SK-N-SH (cell line): ENCODE results near the gene ADAM33. TPM values are rescaled to one million over a fixed set of nuclear protein-coding genes. Genes with fewer than 3 reads are reported as not detected.
A peak's percentile ranks its signal among the peaks of the same experiment; 100 is the strongest.

Experiments
- CTCF ChIA-PET: fragments of 300-600, 350-600 bp; formaldehyde crosslinking; extraction: SDS; loops from one replicate; lab custom pipeline; 2021; lab: Yijun Ruan, JAX
- POLR2A ChIA-PET: fragments of 350-600 bp; sonication (Branson Sonifier 250); formaldehyde crosslinking; extraction: SDS; loops from one replicate; lab custom pipeline; 2020; ENCODE audit warnings: antibody characterized with exemption, inconsistent platforms; lab: Yijun Ruan, JAX
- DNase-seq: peaks from one replicate; pipeline ENCODE4 v3.0.0; 2012
- H2AFZ ChIP-seq: fragments of 200-600 bp; sonication (generic); 2 replicates; pipeline ENCODE4 v1.8.1; 2016; ENCODE audit warnings: antibody characterized with exemption, mild to moderate bottlenecking, low read depth
- H3F3A ChIP-seq: fragments of 200-600 bp; sonication (generic); replicated peaks from 2 replicates; pipeline ENCODE3; 2016; ENCODE audit warnings: antibody characterized with exemption, mild to moderate bottlenecking; ENCODE audit not compliant: insufficient read depth
- H3K27ac ChIP-seq, 2 experiments: fragments of 200-500 bp in 1 of 2; fragments of 200-600 bp in 1 of 2; sonication (Bioruptor generic) in 1 of 2; sonication (generic), shearing (Covaris generic) in 1 of 2; 2 replicates each; pipeline versions ENCODE4 v1.5.1 to v1.6.1; 2014 to 2016; ENCODE audit warnings: low read depth in 2 of 2, inconsistent platforms in 1 of 2, low read length in 1 of 2, mild to moderate bottlenecking in 1 of 2, mixed read lengths in 1 of 2
- H3K27me3 ChIP-seq: fragments of 200-600 bp; sonication (generic), shearing (Covaris generic); 2 replicates; pipeline ENCODE4 v1.6.1; 2016; ENCODE audit warnings: mixed run types; ENCODE audit not compliant: insufficient read depth
- H3K36me3 ChIP-seq, 2 experiments: fragments of 200-500 bp in 1 of 2; fragments of 200-600 bp in 1 of 2; sonication (Bioruptor generic) in 1 of 2; sonication (generic) in 1 of 2; replicated peaks in 1 of 2; 2 replicates each; pipeline versions ENCODE3 to v1.5.1; 2014 to 2016; ENCODE audit warnings: low read length in 1 of 2, mild to moderate bottlenecking in 1 of 2; ENCODE audit not compliant: insufficient read depth in 2 of 2, control insufficient read depth in 1 of 2
- H3K4me1 ChIP-seq, 2 experiments: fragments of 200-500 bp in 1 of 2; fragments of 200-600 bp in 1 of 2; sonication (Bioruptor generic) in 1 of 2; sonication (generic), shearing (Covaris generic) in 1 of 2; 2 replicates each; pipeline versions ENCODE4 v1.5.1 to v1.6.1; 2014 to 2016; ENCODE audit warnings: low read depth in 1 of 2, low read length in 1 of 2, mixed run types in 1 of 2; ENCODE audit not compliant: insufficient read depth in 2 of 2, control insufficient read depth in 1 of 2
- H3K4me2 ChIP-seq: fragments of 200-600 bp; sonication (generic), shearing (Covaris generic); 2 replicates; pipeline ENCODE4 v1.6.1; 2017; ENCODE audit warnings: mixed run types
- H3K4me3 ChIP-seq, 2 experiments: fragments of 200-500 bp in 1 of 2; fragments of 200-600 bp in 1 of 2; sonication (Bioruptor generic) in 1 of 2; sonication (generic), shearing (Covaris generic) in 1 of 2; 2 replicates each; pipeline versions ENCODE4 v1.5.1 to v1.8.1; 2014 to 2016; ENCODE audit warnings: low read depth in 2 of 2, inconsistent platforms in 1 of 2, low read length in 1 of 2, mild to moderate bottlenecking in 1 of 2, mixed read lengths in 1 of 2, moderate library complexity in 1 of 2
- H3K79me2 ChIP-seq: fragments of 200-600 bp; sonication (generic); 2 replicates; pipeline ENCODE4 v1.8.1; 2017; ENCODE audit warnings: mild to moderate bottlenecking; ENCODE audit not compliant: insufficient read depth
- H3K9ac ChIP-seq: fragments of 200-600 bp; sonication (generic); 2 replicates; pipeline ENCODE4 v1.6.1; 2017; ENCODE audit warnings: mixed run types
- H3K9me2 ChIP-seq: fragments of 200-600 bp; sonication (generic); 2 replicates; pipeline ENCODE4 v1.6.1; 2017; ENCODE audit warnings: mixed run types
- H3K9me3 ChIP-seq: fragments of 200-600 bp; sonication (generic); 2 replicates; pipeline ENCODE4 v1.6.1; 2017; ENCODE audit warnings: mixed run types, mild to moderate bottlenecking, moderate library complexity
- H4K20me1 ChIP-seq: fragments of 200-600 bp; sonication (generic); 2 replicates; pipeline ENCODE4 v1.6.1; 2017; ENCODE audit warnings: mild to moderate bottlenecking, mixed run types; ENCODE audit not compliant: insufficient read depth
- EP300 ChIP-seq, 2 experiments: IDR thresholded peaks; 2 replicates each; pipeline versions ENCODE4 v1.4.0 to v1.6.1; 2012; ENCODE audit warnings: borderline replicate concordance in 1 of 2, low read depth in 1 of 2, low read length in 1 of 2
- FOSL2 ChIP-seq: IDR thresholded peaks from 2 replicates; pipeline ENCODE4 v1.4.0; 2012; ENCODE audit warnings: low read depth, mild to moderate bottlenecking, moderate library complexity, borderline replicate concordance
- FOXJ3 ChIP-seq: sonication (generic); formaldehyde crosslinking; IDR thresholded peaks from 2 replicates; pipeline ENCODE4 v1.5.1; 2020; ENCODE audit warnings: mild to moderate bottlenecking, missing genetic modification reagents
- FOXM1 ChIP-seq: IDR thresholded peaks from 2 replicates; pipeline ENCODE4 v1.4.0; 2012; ENCODE audit warnings: low read depth, mild to moderate bottlenecking
- GABPA ChIP-seq: IDR thresholded peaks from 2 replicates; pipeline ENCODE4 v1.4.0; 2012; ENCODE audit warnings: low read depth, mild to moderate bottlenecking
- JUND ChIP-seq: IDR thresholded peaks from 2 replicates; pipeline ENCODE4 v1.4.0; 2012
- MAX ChIP-seq: IDR thresholded peaks from 2 replicates; pipeline ENCODE4 v1.4.0; 2012; ENCODE audit warnings: low read depth
- MXI1 ChIP-seq: IDR thresholded peaks from 2 replicates; pipeline ENCODE4 v1.6.1; 2012; ENCODE audit warnings: mild to moderate bottlenecking, low read depth, low read length, improper control_type of control experiment
- NFIC ChIP-seq: IDR thresholded peaks from 2 replicates; pipeline ENCODE4 v1.4.0; 2012; ENCODE audit warnings: borderline replicate concordance
- NRF1 ChIP-seq: IDR thresholded peaks from 2 replicates; pipeline ENCODE4 v1.6.1; 2012; ENCODE audit warnings: low read depth, mild to moderate bottlenecking, low read length
- PBX3 ChIP-seq: IDR thresholded peaks from 2 replicates; pipeline ENCODE4; 2012
- RCOR1 ChIP-seq: fragments of 150-350 bp; IDR thresholded peaks from 2 replicates; pipeline ENCODE4 v1.6.1; 2017; ENCODE audit warnings: antibody characterized with exemption, low read length
- RFX5 ChIP-seq: IDR thresholded peaks from 2 replicates; pipeline ENCODE4 v1.6.1; 2012; ENCODE audit warnings: mild to moderate bottlenecking, improper control_type of control experiment, low read length
- SIN3A ChIP-seq: IDR thresholded peaks from 2 replicates; pipeline ENCODE4 v1.6.1; 2012; ENCODE audit warnings: low read depth, mild to moderate bottlenecking, low read length, moderate library complexity, borderline replicate concordance
- TAF1 ChIP-seq: IDR thresholded peaks from 2 replicates; pipeline ENCODE4 v1.6.1; 2012; ENCODE audit warnings: low read depth, mild to moderate bottlenecking, low read length, moderate library complexity, borderline replicate concordance
- TCF12 ChIP-seq: IDR thresholded peaks from 2 replicates; pipeline ENCODE4 v1.4.0; 2012
- USF2 ChIP-seq: fragments of 150-350 bp; IDR thresholded peaks from 2 replicates; pipeline ENCODE4 v1.6.1; 2017; ENCODE audit warnings: antibody characterized with exemption, low read length, low read depth, borderline replicate concordance
- YY1 ChIP-seq: IDR thresholded peaks from 2 replicates; pipeline ENCODE4 v1.4.0; 2012; ENCODE audit warnings: low read depth, mild to moderate bottlenecking
- whole genome bisulfite sequencing: methylation state at CpG from one replicate; pipeline ENCODE4 v1.1.6; 2017; ENCODE audit warnings: low lambda C conversion rate; 5-methylcytosine and 5-hydroxymethylcytosine counted together
- polyA plus RNA-seq, 3 experiments: library from polyadenylated mRNA; depleted of rRNA; stranded (reverse); fragments of >200 nt; gene quantifications; 2 replicates each; pipeline ENCODE4 v1.2.3, GENCODE V29; 2012

Gene ADAM33
- polyA plus RNA-seq, 1 of the 3 experiments (the other 2 are of a cell fraction) = 4.8 TPM

GRCh38 chr20:3701061-3701998 lies 19.5 kb upstream of the ADAM33 start:
- TF ChIP-seq FOXJ3 (CRISPR knock-in tag) (no peak), TCF12 (no peak), JUND (no peak), FOXM1 (no peak), USF2 (no peak), SIN3A (no peak), RCOR1 (no peak), GABPA (no peak), MXI1 (no peak), PBX3 (no peak), TAF1 (no peak), YY1 (no peak)
- peak; percentile 7 for DNase-seq
- Histone ChIP-seq H3K4me3 (no peak overlapping the region), H3K79me2 (no peaks in the 10 kb centered on the region), H3K36me3 (no peaks in the 10 kb centered on the region), H2AFZ (no peak overlapping the region), H3K27me3 (no peaks in the 10 kb centered on the region), H3K9me2 (no peaks in the 10 kb centered on the region), H3K9me3 (no peaks in the 10 kb centered on the region), H3K27ac (no peak overlapping the region), H3F3A (no peaks in the 10 kb centered on the region), H3K4me1 (no peaks in the 10 kb centered on the region), H4K20me1 (no peaks in the 10 kb centered on the region), H3K9ac (no peak overlapping the region), H3K4me2 (no peak overlapping the region)
- ChIA-PET POLR2A (no interaction called here), CTCF (interaction anchor here (1.0 to 5.8 kb wide), 3 partner anchors 9 to 138 kb away, joined by 4 to 58 read pairs (median 5); no protein-coding TSS in a partner anchor)
- WGBS = 59% methylated on average over 12 of the region's 13 CpGs

GRCh38 chr20:3699037-3699436 lies 17.2 kb upstream of the ADAM33 start:
- POLR2A ChIA-PET = no interaction called here
- Histone ChIP-seq H3K4me2 (no peak overlapping the region), H2AFZ (no peak overlapping the region), H4K20me1 (no peaks in the 10 kb centered on the region), H3K27me3 (no peaks in the 10 kb centered on the region), H3K4me1 (no peaks in the 10 kb centered on the region), H3K9ac (no peak overlapping the region), H3K36me3 (no peaks in the 10 kb centered on the region), H3K27ac (no peak overlapping the region), H3K4me3 (no peak overlapping the region), H3F3A (no peaks in the 10 kb centered on the region), H3K79me2 (no peaks in the 10 kb centered on the region), H3K9me2 (no peaks in the 10 kb centered on the region), H3K9me3 (no peaks in the 10 kb centered on the region)
- TF ChIP-seq GABPA = no peak
- TF ChIP-seq MAX = no peak
- TF ChIP-seq USF2 = no peak
- no peak for TF ChIP-seq SIN3A
- no peak for TF ChIP-seq MXI1
- no peak for TF ChIP-seq TAF1
- no peak for TF ChIP-seq RFX5
- no peak for TF ChIP-seq EP300 (IDR thresholded peaks at IDR 0.05; ENCODE audit: borderline replicate concordance in 1 of 2, low read depth in 1 of 2, low read length in 1 of 2)
- TF ChIP-seq JUND = no peak
- TF ChIP-seq FOXJ3 (CRISPR knock-in tag) = no peak
- TF ChIP-seq FOSL2 = no peak
- no peak for TF ChIP-seq NRF1
- TF ChIP-seq NFIC = no peak
- CTCF ChIA-PET = interaction anchor here (0.7 to 5.8 kb wide), 7 partner anchors 8 to 136 kb away, joined by 3 to 58 read pairs (median 3); no protein-coding TSS in a partner anchor
- DNase-seq = no peak
- WGBS = 60% methylated on average over 5 of the region's 16 CpGs
